Stimulated activated naive CD4-positive, alpha-beta T cell treated with Interleukin-2 at 50 U/mL for 16 hours (primary cell): ENCODE results near the gene CDC42BPB.

Experiments used
- DNase-seq: peaks from one replicate; lab custom pipeline; 2025; lab: John Stamatoyannopoulos, UW

The CDC42BPB gene

DNA sequence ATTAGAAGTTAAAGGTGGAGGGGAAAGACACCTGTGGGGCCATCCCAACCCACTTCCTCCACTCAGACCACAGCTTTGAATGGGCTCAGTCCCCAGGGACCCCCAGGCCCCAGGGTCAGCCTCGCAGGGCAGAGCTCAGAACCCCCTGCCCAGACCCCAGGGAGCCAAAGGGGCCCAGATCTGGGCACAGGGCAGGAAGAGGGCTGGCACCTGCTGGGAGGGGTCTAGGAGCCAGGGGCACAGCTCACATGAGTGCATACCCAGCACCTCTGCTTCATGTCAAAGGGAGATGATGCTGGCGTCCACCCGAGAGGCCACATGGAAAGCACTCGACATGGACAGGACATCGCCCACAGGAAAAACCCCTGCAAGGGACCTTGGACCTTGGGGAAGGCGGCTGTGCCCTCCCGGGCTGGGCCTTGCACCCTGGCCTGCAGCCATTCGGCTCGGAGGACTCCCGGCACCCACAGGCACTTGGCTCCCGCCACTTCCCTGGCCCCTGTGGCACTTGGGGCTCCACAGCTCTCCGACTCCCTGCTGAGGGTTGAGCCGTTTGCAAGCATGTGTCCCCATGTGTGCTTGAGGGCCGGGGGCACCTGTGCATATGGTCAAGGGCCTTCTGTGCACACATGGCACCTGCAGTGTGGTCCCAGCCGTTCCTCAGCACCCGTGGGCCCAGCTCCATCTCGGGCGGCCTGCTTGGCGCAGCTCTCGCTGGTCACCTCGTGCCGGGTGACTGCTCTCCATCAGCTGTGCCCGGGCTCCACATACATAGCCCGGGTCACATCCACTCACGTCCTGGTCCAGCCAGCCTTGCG lies 142.7 kb downstream of the CDC42BPB start:
- DNase-seq, result no peak

DNA sequence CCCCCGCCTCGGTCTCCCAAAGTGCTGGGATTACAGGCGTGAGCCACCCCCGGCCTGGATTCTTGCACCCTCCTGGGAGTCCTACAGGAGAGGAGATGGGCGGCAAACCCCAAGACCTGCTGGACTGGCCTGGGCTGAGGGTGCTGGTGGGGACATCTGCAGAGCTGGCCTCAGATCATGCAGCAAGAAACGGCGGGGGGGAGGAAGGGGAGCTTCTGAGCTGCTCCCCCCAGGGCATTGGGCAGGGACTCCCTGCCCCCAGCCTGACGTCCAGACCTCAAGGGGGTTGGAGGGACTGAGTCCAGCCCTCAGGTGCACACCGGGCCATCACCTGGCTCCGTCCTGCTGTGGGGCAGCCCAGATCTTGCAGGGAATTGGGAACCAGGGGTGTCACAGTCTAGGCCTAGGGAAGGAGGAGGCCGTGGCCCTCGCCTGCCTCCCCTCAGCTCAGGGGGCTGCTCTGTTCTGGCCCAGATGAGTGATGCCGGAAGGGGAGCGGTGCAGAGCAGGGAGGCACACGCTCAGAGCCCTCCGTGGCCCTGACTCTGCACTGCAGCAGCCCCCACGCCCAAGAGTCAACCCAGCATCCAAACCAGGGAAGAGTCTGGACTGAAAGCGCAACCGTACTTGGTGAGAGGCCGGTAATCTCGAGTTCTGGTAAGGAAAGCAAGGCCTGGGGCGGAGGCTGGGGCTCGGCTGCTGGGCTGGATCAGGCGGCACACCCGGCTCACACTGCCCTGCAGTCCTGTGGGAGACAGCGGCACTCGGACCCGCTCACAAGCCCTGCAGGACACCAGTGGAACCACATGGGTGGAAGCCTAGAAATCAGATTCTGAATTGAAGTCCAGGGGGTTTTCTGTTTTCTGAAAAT lies 143.8 kb downstream of the CDC42BPB start:
- DNase-seq, result no peak

DNA sequence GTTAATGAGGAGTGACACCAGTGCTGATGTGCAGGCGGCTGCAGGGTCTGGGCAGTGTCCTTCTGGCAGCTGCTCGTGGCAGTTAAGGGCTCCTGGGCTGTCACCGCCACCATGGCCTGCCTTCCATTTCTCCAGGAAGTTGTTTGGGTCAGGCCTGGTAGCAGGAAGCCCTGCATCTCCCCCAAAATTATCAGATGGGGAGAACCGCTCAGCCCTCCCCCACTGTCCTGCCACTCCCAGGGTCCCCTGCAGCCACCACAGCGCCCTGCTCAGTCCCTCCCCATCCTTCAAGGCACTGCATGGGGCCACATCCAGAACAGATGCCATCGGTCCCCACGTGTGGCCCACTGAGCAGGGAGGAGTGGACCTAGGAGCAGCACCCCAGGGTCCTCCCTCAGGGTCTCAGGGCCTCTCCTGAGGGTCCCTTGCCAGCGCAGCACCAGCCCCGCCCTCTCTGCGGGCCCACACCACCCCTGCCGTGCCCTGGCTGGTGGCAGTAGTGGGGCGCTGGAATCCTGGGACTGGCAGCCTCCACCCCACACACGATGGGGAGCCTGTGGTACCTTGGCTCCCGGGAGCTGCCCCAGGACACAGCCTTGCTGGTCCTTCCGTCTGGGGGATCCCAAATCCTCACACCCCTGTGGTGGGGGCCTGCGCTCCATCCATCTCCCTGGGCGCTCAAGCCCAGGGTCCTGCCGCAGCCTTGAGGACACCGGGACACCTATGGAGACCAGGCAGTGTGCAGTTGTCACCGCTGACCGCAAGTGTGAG lies 145.2 kb downstream of the CDC42BPB start:
- no peak for DNase-seq

GRCh38 chr14:102911541-102911951 lies 145.8 kb downstream of the CDC42BPB start:
- DNase-seq, result no peak

DNA sequence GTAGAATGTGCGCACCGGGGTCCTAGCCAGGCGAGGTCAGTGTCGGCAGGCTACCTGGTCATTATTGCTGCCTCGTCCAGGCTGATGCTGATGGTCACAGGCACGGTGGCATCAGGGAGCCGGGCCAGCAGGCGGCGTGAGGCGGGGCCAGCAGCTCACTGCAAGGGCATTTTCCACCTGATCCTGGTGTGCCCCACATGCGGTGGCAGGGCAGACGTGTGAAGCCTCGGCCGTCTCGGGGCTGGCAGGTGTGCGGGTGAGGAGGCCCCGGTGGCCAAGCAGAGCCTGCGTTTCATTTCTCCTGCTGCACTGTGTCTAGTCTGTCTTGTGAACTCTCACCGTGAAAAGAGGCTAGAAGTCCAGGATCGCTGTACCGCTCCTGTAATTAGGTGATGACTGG lies 146.9 kb downstream of the CDC42BPB start:
- DNase-seq, result no peak

GRCh38 chr14:102909911-102910310 lies 147.4 kb downstream of the CDC42BPB start:
- DNase-seq, result no peak

- DNase-seq, result no peak
Observed at GRCh38 chr14:102909462-102909861, 147.9 kb downstream of the CDC42BPB start.

- DNase-seq, result no peak
Observed at GRCh38 chr14:102908766-102909455, 148.4 kb downstream of the CDC42BPB start.

GRCh38 chr14:102907980-102908730 lies 149.2 kb downstream of the CDC42BPB start:
- no peak for DNase-seq

DNA sequence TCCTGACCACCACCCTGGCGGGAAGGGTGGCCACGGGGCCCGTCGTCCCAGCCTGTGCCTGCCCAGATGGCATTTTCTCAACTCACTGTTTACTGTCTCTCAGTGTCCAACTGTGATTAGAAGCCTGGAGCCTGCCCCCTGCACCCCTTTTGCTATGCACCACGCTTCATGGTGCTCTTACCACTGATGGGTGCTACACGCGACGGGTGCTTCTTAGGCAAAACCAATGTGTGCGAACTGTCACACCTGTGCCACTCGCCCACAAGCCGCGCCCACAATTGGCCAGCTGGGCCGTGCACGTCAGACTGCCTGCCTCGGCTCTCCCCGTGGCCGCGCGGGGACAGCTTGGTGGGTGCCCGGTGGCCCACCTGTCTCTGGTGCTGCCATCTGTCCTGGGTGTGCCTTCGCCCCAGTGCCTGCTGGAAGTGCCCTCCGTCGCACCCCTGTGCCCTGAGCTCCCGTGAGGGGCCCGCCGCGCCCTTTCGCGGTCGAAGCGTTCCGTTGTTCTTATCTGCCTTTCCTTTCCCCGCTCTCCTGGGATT lies 150.0 kb downstream of the CDC42BPB start:
- no peak for DNase-seq

DNA sequence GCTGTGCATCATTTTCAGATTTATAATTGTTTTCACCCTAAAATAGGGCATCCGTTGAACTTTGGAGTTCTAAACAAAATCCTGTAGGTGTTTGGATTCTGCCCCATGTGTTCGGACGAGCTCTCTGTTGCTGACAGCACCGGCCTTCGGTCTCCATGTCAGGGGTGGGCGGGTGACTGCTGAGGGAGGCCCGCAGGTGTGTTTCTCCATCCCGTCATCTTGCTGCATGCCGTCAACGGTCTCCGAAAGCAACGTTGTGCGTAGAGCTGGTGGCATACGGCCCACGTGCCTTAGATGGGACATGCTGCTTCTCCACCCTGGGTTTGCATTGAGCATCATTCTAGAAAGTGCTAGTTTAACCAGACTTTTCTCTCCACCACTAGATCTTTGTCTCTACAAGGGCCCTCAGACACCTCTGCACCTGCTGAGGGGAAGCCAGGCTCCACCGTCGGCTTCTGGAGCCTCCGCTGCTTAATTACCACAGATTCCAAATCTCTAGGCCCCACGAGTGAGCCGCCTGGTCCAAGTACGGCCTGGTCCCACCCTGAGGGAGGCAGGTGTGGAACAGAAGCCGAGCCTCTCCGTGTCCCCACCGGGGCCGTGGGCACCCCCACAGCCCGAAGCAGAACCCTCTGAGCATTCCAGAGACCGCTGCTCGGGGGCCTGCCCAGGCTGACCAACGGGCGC lies 150.6 kb downstream of the CDC42BPB start:
- DNase-seq, result no peak

- DNase-seq, result no peak
Observed at GRCh38 chr14:102905116-102906108, 151.9 kb downstream of the CDC42BPB start.

DNA sequence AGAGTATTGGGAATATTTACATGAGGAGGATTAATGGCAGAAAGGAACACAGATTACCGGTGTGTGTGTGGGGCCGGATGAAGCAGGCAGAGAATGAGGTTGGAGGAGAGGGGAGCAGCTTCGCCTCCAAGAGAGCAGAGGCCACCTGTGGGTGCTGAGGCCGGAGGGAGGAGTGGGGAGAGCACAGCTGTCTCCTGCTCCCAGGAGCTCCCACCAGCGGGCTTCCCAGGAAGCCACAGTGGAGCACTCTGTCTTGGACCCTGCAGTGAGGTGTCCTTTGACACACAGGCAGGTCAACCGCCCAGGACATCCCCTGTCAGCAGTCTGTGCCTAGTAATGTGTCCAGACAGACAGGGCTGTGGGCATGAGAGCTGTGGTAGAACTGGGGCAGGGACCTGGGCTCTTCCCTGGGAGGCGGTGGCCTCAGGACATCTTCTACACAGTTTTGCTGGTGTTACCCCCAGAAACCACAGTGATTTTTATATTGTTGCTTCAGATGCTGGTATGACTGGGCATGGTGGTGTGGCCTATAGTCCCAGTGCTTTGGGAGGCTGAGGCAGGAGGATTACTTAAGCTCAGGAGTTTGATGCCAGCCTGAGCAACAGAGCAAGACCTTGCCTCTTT lies 153.3 kb downstream of the CDC42BPB start:
- no peak for DNase-seq

DNA sequence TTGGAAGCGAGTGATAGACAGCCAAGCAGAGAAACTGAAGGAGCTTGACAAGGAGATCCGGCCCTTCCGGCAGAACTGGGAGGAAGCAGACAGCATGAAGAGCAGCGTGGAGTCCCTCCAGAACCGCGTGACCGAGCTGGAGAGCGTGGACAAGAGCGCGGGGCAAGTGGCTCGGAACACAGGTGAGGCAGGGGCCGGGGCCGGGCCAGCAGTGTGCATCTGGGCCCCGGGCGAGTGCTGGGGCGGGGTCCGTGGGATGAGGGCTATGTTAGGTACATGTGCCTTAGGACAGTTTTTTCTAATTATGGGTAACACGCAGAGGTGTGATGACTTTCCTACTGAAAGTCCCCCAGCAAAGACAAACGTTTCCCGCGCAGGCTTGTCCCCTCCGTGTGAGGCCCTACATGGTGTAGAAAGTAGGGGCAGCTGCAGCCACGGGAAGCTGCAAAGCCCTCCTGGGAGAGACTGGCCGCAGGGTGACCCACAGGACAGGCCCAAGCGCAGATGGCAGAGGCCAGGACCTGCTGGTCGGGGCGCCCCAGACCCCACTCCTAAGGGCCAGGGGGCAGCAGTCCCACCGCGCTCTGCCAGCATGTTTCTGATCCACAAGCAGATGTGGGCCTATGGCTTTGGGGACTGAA lies 154.0 kb downstream of the CDC42BPB start:
- DNase-seq, result no peak

GRCh38 chr14:102902523-102903247 lies 154.7 kb downstream of the CDC42BPB start:
- DNase-seq, result no peak

- no peak for DNase-seq
Observed at GRCh38 chr14:102902086-102902485, 155.3 kb downstream of the CDC42BPB start.

DNA sequence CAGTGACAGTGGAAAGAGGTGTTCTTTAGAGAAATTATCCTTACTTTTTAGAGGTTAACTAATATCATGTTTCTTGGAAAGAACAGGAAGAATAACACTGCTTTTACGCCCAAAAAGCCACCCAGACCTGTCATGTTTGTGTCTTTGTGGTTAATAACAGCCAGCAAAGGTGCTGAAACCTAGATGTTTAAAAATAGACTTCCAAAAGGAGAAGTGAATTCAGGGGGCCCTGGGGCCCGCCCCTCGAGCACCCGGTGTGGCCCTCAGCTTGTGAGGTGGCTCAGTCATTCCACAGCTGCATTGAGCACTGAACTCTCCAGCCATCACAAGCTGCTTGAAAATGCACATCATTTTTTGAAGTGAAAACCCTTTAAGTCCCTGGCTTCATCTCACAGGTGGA lies 155.7 kb downstream of the CDC42BPB start:
- DNase-seq, result no peak
